Heart left ventricle (tissue), 13 donors: ENCODE data around the gene CRACDL.

Experiments
- CTCF ChIP-seq, 12 donors: fragments of 200-600 bp; sonication (generic) in 4 of 12; IDR thresholded peaks; one replicate each; pipeline versions ENCODE4 v1.5.0 to v1.8.0; 2018 to 2022; ENCODE audit warnings: antibody characterized with exemption in 12 of 12, mild to moderate bottlenecking in 5 of 12
- POLR2A ChIP-seq, 2 donors: fragments of 450-650 bp; IDR thresholded peaks; one replicate each; pipeline ENCODE4 v1.6.1; 2017; ENCODE audit warnings: antibody characterized with exemption in 2 of 2, mild to moderate bottlenecking in 2 of 2, moderate library complexity in 2 of 2
- donor health status: ischemic (EF 13 %, LVEDD 7.1; RV severe dilation, severe dysfunction).
- donor health status: DM: no; HTN: yes; CAD: no.
- donor health status: DM: no; HTN: no; CAD: no.
- donor health status: ischemic (EF 25% LVEDD 6.9; RV normal size, moderate dysfunction).
- donor health status: ischemic (EF 25% LVEDD 5.7; RV mildly dilated, moderate dysfunction).
- donor health status: ischemic (EF 35%, LVEDD 5.7; RV mildly dilated, moderate dysfunction).
- donor health status: nonischemic (EF 11% LVEDD 7.7; RV severe dilation, severe dysfunction).
- donor health status: DM: yes; HTN: yes; CAD: no.
- donor health status: PGD.
- donor health status: ischemic (EF 29% LVEDD 5.4; RV normal size, mild dysfunction).
- donor health status: nonischemic (EF 23%, LVEDD 6.1; RV moderate dilation, normal function).

DNA sequence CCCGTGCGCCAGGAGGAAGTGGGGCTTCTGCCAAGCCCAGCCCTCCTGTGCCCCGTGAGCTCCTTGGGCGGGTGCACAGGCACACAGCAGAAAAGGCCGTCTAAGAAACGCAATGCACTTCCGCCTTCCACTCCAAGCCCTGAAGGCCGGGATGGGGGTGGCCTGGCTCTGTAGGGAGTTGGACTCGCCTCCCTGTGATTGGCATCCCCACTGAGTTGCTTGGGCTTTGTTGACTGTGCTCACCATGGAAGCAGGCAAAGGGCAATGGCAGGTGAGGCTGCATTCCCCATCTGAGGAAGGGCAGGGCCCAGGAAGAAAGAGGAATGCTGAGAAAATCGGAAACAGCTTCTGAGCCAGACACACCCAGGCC lies 66.8 kb downstream of the CRACDL start:
- TF ChIP-seq CTCF (IDR thresholded peaks at IDR 0.05): no peak
- no peak for TF ChIP-seq POLR2A (IDR thresholded peaks at IDR 0.05)
